Stimulated activated naive CD4-positive, alpha-beta T cell treated with Interleukin-2 at 50 U/mL for 16 hours (primary cell): Measurements from ENCODE around the gene TEKTIP1.
"Not testable (repeated sequence)": the region's sequence is repeated elsewhere in the genome, so short reads cannot be mapped to it uniquely, and the experiment has no call there.

Source experiments
- DNase-seq: peaks from one replicate; lab custom pipeline; 2025; lab: John Stamatoyannopoulos, UW

Gene TEKTIP1

DNA sequence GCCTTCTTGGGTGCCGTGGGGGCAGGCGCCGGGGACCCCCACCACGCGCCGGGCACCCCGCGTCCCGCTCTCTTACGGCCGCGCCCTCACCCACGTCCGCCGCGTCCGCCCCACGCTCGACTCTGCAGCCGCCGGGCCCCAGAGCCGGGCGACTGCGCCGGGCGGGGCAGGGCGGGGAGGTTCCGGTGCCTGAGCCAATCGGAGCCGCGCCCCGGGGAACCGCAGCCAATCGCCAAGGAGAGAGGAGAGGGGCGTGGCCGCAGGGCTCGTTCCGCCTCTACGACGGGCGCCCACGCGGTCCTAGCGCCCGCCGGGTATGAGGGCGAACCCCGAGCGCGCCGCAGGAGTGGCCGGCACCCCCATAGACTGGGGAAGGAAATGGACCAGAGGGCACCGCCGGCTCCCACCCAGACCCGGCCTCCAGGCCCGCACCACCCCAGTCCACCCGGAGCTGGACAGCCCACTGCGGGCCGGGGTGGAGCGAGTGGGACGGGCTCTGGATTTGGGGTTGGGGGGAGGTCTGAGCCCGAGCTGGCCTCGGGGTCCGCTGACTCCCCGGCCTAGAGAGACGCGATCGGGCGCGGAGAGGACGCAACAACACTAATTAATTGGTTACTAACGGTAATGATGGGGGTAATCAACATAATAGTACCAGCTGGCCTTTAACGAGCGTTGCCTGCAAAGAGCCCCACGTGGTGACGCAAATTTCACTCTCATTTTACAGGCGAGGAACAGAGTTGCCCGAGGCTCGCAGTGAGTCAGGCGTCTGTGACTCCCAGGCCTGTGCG is 18.7 kb downstream of the TEKTIP1 start, which contains the start of gene MFSD12:
TSS of gene MFSD12 (minus strand) at position 126 of the 788 bp plus-strand sequence. CDS start 183 bp downstream, outside the sequence.
- DNase-seq, result peak; percentile 94

DNA sequence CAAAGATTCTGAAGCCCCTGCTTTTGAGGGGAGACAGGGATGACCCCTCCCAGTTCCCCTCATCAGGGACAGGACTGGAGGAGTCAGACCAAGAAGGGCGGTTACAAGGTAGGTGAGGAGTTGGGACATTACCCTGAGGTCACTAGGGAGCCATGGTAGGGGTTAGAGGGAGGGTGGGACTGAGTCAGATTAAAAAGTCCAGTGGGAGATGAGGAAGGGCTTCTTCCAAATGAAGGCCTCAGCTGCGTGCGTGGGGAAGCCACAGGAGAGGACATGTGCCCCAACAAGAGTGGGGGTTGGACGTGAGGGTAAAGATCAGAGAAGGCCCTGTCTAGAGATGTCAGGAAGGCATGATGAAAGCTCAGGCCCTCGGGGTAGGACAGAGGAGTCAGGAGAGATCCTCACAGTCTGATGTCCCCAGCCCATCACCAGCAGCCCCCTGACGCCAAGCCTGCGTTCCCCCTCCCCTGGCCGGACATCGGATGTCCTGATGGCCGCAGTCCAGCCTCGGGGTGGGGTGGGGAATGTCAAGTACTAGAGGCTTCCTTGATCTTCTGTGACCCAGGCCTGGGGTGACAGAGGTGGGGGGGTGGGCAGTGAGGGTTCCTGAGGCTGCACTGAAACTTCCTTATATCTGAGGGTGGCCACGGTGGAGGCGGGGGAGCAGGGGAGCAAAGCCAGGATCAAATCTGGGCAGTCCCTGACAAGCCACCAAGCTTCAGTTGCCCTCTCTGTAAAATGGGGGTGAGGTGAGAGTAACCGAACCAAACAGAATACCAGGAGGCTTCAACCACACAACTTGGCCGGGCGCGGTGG is 24.9 kb downstream of the TEKTIP1 start:
- DNase-seq, result no peak

DNA sequence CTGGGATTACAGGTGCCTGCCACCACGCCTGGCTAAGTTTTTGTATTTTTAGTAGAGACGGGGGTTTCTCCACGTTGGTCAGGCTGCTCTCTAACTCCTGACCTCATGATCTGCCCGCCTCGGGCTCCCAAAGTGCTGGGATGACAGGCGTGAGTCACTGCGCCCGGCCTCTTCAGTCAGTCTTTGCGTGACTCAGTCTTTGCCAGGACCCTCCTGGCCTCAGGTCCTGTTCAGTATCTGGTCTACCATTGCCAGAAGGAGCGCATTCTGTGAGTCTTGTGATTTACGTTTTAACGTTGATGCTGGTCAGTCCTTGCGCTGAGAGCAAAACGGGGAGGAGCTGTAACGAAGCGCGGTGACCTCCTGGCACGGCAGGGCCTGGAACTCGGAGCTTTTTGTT is 26.2 kb downstream of the TEKTIP1 start:
- no peak for DNase-seq

DNA sequence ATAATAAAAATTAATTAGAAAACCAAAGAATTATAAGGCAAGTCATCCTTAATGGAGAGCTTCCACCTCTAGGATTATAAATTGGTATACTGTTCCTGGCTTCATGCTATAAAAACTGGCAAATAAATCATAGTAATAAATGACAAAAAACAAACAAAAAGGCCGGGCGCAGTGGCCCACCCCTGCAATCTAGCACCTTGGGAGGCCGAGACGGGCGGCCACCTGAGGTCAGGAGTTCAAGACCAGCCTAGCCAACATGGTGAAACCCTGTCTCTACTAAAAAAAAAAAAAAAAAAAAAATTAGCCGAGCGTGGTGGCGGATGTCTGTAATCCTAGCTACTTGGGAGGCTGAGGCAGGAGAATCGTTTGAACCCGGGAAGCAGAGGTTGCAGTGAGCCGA is 31.1 kb downstream of the TEKTIP1 start:
- not testable (repeated sequence) for DNase-seq

DNA sequence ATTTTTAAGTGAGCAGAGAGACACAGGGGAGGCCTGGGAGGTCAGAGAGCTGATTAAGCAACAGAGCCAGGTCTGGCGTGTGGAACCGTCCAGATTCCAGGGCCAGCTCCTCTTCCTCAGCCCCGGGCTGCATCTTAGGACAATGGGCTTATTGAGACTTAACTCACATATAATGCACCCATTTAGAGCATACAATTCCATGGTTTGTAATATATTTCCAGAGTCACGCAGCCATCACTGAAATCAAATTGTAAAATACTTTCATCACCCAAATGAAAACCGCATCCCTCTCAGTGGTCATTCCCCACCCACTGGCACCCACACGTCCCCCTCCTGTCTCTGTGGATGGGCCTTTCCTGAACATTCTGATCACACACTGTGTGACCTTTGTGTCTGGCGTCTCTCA is 31.6 kb downstream of the TEKTIP1 start:
- DNase-seq, result no peak

DNA sequence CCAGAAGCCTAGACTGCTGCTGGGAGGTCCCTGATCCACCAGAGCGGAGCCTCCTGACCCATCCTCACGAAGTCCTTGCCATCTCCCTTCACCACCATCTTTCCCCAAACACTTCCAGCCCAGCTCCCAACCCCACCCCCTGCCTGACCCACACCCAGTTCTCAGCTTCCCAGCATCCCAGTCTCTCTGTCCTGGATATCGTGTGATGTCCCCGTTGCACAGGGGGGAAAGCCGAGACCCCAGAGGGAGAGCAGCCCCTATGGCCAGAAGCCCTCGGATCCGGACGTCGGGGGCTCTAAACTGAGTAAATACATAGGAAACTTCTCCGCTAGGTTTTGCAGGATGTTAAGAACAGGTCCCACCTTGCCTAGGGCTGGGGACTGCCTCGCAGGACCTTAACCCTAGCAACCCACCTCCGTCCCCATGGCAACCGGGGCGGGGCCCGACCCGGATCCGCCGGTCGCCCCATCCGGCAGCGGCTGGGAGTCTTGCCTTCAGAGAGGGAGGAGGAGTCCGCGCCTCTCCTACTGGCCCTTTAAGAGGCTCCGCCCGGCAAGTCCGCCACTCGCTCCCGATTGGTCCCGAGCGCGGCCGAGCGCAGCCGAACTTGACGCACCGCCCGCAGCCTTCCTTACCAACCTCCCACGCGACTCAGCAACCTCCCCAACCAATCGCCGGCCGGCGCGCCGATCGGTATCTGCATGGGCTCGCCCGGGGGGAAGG is 33.3 kb downstream of the TEKTIP1 start:
- peak; percentile 99 for DNase-seq

DNA sequence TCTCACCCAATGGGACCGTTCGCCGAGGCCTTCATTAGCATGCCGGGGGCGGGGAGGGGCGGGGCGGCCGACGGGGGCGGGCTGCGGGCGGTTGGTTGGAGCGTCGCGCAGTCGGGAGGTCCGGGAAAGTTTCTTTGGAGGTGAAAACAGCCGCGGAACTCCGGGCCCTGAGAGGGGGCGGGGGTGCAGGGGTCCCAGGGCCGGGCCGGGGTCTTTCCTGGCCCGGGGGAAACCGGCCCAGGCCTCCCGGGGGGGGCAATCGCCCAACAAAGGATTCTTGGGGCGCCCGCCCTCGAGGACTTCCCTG is 33.8 kb downstream of the TEKTIP1 start, which contains the start of gene HMG20B:
TSS of gene HMG20B (plus strand) at position 90 of the 307 bp plus-strand sequence. CDS start 366 bp downstream, outside the sequence.
- DNase-seq, result no peak

DNA sequence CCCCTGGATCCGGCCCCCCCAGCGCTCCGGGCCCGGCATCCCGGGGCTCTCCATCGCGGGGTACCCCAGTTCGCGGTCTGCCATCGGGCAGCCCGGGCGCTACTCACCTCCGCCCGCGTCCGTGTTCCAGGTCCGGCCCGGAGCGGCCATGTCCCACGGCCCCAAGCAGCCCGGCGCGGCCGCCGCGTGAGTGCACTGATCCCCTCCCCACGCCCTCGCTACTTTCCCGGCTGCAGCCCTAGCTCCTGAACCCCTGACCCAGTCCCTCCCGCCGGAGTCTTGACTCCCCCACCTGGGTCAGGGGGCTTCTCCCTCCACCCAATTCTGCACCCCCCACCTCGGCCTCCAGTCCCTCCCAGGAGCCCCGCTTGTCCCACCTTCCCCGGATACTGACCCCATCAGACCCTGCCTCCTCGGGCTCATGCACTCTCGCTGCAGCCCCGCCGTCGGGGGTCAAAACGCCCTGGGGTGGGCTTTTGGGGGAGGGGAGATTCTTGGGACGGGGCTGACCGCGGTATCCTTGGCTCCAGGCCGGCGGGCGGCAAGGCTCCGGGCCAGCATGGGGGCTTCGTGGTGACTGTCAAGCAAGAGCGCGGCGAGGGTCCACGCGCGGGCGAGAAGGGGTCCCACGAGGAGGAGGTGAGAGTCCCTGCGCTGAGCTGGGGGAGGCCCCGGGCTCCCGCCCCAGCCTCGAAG is 34.3 kb downstream of the TEKTIP1 start:
- DNase-seq, result no peak

DNA sequence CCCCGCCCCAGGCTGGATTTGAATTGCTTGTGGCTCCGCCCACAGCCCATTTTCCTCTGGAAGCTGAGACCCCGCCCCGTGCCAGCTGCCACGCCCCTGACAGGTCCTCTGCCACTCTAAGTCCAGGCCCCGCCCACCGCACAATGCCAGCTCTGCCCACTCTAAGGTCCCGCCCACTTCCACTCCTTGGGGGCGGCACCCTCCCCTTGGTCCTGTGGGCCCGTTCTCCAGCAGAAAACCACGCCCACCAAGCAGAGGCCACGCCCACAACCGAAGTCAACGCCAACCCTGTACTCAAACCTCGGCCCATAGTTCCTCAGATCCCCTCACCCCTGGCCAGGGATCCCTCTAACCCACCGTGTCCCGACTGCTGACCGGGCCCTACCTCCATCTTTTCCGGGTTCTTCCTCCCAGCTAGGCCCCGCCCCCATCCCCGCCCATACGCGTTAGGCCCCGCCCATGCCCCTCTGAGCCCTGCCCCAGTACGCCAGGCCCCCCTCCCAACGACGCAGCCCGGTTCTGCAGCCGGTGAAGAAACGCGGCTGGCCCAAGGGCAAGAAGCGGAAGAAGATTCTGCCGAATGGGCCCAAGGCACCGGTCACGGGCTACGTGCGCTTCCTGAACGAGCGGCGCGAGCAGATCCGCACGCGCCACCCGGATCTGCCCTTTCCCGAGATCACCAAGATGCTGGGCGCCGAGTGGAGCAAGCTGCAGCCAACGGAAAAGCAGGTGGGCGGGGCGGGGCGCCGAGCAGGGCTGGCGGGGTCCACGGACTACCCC is 35.1 kb downstream of the TEKTIP1 start:
- peak; percentile 78 for DNase-seq

DNA sequence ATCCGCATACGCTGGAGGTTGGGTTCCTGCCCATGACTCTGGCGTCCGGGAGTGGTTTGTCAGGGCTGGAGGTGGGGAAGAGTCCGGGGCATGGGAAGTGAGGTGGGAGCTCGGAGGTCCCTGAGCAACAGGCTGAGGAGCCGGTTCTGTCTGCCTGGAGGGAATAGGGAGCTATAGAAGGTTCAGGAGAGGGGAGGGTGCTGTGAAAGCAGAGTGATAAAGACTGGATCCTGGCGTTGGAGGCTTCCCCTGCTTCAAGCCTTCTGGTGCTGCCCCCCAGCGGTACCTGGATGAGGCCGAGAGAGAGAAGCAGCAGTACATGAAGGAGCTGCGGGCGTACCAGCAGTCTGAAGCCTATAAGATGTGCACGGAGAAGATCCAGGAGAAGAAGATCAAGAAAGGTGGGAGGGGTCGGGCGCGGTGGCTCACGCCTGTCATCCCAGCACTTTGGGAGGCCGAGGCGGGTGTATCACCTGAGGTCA is 36.3 kb downstream of the TEKTIP1 start:
- DNase-seq, result peak; percentile 8

DNA sequence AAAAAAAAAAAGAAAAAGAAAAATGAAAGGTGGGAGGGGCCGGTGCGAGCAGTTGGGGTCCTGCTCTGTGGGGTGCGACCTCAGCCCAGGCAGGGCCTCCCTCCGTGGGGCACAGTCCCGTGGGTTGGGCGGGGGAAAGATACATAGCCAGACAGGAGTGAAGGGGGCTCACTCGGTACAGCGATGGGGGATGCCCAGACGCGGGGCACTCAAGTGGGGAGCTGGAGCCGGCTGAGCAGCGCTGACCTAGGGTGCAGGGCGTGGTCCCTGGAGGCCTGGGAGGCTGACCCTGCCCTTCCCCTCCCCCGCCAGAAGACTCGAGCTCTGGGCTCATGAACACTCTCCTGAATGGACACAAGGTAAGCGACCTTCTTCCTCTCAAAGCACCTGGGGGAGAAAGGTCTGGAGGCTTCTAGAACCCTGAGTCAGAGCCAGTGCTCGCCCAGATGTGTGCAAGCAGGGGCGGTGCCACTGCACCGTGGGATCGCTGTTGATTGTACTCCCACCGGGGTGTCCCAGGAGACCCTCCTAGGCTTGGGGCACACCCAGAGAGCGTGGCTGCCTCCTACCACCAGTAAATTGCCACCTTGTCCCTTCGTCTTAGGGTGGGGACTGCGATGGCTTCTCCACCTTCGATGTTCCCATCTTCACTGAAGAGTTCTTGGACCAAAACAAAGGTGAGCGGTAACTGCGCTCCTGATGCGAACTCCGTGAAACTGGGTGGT is 37.1 kb downstream of the TEKTIP1 start:
- no peak for DNase-seq

DNA sequence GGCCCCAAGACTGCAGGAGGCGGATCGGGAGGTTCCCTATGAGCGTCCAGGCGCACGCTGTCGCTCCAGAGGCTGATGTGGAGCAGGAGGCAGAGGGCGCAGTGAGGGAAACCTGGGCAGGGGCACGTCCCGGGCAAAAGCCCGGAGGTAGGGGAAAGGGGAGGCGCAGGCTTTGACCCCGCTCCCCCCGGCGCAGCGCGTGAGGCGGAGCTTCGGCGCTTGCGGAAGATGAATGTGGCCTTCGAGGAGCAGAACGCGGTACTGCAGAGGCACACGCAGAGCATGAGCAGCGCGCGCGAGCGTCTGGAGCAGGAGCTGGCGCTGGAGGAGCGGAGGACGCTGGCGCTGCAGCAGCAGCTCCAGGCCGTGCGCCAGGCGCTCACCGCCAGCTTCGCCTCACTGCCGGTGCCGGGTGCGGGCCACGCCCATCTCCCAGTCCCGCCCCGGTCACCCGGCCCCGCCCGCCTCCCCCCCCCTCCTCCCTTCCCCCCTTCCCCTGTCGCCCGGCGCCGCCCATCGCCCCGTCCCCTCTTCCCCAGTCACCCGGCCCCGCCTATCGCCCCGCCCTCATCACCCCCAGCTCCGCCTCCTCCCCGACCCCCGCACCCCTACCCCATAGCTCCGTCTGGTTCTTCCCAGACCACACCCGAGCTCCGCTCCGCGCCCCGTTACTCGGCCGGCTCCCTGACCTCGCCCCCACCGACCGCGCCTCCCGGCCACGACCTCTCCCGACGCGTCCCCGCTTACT is 37.9 kb downstream of the TEKTIP1 start:
- DNase-seq, result no peak

DNA sequence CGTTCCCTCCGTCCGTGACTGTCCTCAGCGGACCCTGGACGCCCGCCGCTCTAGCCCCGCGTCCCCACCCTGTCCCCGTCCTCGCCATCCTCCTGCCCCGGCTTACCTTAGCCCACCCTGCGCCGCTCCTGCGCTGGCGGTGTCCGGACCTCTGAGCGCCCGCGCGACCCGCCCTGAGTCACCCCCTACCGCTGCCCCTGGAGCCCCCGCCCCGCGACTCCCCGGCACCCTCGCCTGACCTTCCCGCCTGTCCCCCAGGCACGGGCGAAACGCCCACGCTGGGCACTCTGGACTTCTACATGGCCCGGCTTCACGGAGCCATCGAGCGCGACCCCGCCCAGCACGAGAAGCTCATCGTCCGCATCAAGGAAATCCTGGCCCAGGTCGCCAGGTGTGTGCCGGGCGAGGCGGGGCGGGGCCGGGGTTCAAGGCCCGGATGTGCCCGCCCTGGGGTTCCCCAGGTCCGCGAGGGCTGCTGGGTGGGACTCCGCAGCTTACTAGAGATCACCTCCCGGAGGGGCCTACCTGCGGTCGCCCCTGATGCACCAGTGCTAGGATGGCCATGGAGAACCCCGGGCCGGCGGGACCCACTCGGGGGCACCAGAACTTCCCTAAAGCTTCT is 38.9 kb downstream of the TEKTIP1 start:
- no peak for DNase-seq

DNA sequence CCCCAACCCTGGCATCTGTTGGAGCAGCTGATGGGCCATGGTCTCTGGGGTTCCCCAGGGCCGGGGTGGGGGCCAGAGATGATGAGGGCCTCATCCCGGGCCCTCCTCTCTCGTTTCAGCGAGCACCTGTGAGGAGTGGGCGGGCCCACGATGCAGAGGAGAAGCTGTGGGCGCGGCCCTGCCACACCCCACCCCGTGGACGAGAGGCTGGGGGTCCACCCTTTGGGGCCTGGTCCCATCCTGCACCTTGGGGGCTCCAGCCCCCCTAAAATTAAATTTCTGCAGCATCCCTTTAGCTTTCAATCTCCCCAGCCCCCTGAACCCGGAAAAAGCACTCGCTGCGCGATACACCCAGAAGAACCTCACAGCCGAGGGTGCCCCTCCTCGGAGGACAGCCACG is 39.4 kb downstream of the TEKTIP1 start:
- DNase-seq, result no peak

DNA sequence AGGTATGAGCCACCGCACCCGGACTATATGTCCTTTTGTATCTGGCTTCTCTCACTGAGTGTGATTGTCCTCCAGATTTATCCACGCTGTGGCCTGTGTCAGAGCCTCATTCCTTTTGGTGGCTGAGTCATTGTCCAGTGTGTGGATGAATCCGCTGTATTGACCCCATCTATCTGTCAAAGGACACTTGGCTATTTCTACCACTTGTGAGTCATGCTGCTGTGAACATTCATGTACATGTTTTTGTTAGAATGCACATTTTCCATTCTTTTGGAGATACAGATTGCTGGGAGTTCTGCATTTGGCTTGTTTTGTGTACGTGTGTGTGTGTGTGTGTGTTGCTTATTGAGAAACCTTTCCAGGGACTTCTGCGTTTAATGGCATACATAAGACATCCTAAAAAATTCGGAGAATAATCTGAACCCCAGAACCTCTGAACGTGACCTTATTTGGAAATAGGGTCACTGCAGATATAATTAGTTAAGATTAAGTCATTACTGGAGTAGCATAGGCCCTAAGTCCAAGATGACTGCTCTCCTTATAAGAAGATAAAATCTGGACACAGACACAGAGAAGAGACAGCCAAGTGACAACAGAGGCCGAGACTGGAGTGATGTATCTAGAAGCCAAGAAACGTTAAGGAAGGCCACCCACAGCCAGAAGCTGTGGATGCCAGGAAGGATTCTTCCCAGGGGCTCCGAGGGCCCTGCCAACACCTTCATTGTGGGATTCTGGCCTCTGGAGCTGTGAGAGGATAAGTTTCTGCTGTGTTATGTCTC is 41.4 kb downstream of the TEKTIP1 start:
- no peak for DNase-seq

DNA sequence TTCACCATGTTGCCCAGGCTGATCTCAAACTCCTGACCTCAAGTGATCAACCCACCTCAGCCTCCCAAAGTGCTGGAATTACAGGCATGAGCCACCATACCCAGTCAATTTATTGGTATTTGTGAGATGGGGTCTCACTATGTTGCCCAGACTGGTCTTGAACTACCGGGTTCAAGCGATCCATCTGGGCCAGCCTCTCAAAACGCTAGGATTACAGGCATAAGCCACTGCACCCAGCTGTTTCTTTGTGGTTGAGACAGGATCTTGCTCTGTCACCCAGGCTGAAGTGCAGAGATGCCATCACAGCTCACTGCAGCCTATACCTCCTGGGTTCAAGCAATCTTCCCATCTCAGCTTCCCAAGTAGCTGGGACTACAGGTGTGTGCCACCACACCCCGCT is 42.8 kb downstream of the TEKTIP1 start:
- not testable (repeated sequence) for DNase-seq

DNA sequence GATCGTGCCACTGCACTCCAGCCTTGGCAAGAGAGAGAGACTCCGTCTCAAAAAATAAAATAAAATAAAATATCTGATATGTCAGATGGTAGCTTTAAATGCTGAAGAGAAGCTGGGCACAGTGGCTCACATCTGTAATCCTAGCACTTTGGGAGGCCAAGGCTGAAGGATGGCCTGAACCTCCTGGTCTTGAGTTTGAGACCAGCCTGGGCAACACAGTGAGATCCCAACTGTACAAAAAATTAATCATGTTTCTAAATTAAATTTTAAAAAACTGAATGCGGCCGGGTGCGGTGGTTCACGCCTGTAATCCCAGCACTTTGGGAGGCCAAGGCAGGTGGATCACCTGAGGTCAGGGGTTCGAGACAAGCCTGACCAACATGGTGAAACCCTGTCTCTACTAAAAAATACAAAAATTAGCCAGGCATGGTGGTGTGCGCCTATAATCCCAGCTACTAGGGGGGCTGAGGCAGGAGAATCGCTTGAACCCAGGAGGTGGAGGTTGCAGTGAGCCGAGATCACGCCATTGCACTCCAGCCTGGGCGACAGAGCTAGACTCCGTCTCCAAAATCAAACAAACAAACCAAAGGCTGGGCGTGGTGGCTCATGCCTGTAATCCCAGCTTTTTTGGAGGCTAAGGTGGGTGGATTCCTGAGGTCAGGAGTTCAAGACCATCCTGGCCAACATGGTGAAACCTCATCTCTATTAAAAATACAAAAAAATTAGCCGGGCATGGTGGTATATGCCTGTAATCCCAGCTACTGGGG is 45.2 kb downstream of the TEKTIP1 start:
- DNase-seq, result not testable (repeated sequence)
